GM18498 (cell line): Measurements from ENCODE around the gene CAPN10.

ENCODE experiments used
- ATAC-seq: cut with Tn5 transposase; IDR thresholded peaks from one replicate; pipeline ENCODE4 v1.9.1; 2021; ENCODE audit warnings: mild to moderate bottlenecking, moderate library complexity; ENCODE audit not compliant: unreplicated experiment

CAPN10 gene

DNA sequence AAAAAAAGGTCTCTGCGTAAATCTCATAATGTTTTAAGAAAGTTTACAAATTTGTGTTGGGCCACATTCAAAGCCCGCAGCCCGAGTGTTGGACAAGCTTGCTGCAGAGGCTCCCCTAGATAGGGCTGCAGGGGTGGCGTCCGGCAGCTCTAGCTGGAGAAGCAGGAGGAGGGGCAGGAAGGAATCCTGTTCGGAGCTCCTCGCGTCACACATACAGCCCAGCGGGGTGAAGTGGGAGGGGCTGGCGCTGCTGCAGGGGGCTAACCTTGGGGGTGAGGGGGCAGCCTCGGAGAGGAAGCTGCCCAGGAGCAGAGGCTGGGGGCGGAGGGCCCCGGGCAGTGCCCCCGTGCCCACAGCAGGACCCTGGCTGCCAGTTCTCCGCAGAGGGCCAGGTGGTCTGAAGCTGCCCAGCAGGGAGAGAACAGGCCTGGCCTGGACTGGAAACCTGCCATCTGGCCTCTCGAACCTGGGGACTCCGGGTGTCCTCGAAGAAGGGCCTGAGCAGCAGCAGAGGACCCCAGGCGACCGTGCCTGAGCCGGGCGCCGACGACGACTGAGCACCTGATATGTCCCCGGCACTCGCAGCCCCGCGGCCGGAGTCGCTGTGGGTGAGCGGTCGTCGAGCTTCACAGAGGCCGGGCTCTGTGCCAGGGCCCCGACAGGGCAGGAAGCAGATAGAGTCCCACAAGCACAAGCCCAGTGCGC, 36.1 kb downstream of the CAPN10 start:
- ATAC-seq, result no peak

DNA sequence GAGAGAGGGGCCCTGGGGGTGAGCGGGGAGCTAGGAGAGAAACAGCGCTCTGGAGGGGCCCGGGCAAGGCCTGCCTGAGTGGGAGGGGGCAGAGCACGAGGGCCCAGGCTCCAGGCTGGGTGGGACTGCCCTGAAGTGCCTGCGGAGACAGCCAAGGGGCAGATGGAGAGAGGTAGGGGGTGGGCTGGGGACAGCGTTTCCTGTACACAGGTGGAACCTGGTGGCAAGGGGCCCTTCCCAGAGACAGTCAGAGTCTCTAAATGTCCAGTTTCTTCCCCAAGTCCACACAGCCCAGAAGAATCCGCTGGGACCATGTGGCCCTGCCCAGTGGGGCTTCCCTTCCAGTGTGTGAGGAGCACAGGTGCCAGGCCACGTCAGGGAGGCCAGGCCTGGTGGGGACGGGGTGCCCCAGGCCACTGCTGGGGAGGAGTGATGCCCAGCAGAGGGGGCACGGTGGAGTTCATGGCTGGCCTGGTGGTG, 37.0 kb downstream of the CAPN10 start:
- no peak for ATAC-seq

DNA sequence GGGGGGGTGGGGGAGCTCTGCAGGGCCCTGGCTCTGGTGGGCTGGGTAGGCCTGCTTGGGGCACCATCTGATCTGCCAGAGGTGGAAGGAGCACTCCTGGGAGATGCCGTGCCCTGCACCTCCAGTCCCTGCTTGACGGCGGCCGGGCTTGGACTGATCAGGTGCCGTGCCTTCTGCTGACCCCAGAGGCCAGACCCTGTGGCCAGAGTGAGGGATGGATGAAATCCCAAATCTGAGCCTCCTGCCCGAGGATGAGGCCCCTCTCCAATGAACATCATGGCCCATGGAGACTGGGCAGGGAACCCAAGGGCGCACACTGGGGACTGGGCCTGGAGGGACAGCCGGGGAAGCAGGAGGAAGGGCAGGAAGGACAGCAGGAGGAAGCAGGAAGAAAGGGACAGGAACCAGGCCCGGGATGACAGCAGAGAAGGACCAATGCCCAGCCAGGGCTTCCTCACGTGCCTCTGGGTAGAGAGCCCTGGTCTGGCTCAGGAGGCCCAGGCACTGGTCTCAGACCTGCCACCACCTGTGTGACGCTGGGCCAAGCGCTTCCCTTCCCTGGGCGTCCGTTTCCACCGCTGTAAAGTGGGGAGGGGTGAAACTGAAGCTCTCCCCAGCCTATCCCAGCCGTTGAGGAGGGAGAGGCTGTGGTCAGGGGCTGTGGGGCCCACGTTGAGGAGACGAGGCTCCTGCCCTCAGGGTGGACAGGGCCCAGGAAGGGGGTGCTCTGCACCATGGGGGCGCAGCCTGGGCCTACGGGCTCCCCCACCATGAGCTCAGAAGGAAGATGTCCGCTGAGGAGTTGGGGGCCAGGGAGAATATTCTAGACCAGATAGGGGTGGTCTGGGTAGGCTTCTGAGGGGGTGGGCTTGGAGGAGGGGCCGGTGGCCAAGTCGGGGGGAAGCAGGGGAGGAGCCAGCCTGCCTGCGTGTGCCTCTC, 37.7 kb downstream of the CAPN10 start:
- no peak for ATAC-seq

DNA sequence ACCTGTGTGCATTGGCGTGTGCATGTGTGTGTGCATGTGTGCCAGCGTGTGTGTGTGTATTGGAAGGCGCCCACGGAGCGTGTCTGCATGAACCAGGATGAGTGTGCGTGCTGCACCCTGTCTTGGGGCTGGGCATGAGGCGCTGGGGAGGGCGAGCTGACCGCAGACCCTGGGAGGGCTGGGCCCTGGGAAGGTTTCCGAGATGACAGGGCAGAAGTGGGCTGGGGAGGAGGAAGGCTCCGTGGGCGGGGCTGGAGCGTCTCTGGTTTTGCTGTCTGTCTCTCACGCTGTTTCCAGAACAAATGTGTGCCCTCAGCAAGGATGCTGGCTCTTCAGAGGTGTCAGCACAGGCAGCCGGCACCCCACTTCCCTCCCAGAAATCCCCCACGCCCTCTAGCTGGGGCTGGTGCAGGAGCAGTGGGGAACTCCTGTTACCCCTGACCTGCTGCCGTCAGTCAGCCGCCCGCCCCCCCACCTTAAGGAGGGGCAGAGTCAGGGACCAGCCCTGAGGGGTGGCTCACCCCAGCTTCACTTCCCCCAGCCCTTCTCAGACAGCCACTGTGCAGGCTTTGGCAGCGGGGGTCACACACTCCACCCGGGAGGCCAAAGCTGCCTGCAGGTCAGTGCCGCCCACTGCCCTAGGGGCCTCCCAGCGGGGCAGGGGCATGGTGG, 38.6 kb downstream of the CAPN10 start, which contains the start of gene GPR35:
Gene GPR35 (plus strand): TSS at position 531 of the 672 bp plus-strand sequence. CDS start 4,473 bp downstream, outside the sequence.
- ATAC-seq, result no peak

DNA sequence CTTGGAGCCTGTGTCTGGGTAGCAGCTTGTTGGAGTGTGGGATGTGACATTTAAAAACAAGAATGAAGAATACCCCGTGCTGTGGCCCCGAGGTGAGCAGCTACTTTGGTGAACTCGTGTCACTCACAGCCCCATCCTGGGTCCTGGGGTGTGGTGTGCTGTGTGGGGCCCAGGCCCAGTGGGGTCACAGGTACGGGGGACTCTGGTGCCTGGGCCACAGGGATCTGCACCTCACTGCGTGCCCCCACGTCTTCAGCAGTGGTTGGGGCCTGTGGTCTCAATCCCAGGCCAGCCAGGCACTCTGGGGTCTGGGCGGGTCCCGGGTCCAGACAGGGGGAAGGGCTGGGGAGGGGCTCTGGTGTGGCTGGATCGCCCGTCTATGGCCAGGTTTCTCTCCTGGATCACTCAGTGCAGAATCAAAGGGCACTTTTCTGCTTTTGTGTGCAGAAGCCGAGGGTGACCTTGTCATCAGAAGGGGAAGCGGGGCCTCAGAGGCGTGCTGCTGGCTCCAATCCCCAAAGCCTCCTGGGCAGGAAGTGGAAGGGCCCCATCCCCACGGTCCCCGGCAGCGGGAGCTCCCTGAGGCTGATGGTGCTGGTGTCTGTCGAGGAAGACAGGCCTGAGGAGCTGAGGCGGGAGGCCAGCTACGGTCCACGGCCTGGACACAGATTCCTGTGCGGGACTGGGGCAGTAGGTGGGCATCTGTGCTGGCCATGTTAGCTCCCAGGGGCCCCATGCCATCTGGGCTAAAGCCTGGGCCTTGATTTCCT, 40.2 kb downstream of the CAPN10 start:
- no peak for ATAC-seq

DNA sequence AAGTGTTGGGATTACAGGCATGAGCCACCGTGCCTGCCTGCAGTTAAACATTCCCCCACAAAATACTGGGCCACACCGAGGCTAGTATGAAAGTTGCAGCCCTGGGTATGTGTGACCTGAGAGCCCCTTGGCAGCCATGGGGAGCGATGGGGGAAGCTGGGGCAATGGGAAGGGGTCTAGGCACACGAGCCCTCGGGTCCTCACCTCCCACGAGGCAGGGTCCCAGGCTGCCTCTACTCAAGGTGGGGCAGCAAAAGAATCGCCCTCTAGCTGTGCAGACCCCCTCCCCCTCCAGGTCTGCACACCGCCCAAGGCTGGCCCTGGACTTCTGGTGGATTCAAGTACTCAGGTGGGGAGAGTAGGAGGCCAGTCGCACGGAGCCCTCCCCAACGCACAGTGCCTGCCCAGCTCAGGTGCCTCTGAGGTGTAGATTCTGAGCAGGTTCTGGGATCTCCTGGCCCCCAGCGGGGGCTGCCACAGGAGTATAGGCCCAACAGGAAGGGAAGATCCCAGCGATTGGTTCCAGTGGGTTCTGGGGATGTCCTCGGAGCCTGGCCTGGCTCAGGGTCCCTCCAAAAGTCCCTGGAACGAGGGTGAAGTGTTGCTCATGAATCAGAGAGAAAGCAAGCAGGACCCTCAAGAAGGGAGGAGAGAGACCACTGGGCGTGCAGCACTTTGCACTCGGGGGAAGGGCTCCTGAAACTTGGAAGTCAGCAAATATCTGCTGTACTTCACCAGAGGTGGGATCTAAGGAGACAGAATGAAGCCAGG, 41.4 kb downstream of the CAPN10 start:
- no peak for ATAC-seq

DNA sequence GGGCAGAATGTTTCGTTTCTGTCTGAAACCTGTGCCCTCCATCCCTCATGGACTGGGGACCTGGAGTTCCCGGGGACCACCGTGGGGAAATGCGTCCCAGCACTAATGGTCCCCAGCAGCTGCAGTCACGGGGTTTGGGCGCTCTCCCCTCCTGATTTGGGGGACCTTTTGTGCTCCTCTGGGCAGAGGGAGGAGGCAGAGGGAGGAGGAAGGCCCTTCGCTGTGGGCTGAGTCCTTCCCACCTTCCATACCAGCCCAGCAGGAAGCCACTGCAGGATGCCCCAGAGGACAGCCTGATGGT, 41.9 kb downstream of the CAPN10 start:
- ATAC-seq, result no peak

DNA sequence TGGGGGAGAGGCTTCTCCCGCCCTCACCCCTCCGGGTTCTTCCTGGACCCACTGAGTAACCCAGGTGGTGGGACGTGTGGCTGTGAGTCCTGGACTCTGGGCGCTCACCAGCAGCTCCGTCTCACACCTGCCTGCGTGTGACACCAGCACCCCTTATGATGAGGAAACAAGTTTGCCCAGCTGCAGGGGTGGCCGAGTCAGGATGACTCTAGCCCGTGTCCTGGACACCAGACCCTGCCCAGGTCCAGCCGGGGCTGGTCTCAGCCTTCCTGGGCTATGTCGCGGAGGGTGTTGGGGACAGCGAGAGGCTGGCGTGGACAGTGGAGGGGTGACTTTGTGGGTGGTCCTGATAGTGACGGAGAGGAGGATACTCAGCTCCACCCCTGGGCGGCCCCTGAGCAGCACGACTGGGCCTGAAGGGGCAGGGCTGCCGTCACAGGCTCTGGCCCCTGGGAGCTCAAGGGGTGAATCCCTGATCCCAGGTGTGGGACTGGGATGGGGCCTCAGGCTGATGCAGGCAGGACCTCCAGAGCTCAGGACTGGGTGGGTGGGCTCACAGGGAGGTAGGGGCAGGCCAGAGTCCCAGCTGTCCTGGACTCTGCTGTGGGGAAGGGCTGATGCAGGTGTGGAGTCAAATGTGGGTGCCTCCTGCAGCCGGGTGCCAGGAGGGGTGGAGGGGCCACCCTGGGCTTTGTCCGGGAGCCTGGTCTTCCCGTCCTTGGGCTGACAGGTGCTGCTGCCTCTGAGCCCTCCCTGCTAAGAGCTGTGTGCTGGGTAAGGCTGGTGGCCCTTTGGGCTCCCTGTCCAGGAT, 42.5 kb downstream of the CAPN10 start:
- no peak for ATAC-seq

DNA sequence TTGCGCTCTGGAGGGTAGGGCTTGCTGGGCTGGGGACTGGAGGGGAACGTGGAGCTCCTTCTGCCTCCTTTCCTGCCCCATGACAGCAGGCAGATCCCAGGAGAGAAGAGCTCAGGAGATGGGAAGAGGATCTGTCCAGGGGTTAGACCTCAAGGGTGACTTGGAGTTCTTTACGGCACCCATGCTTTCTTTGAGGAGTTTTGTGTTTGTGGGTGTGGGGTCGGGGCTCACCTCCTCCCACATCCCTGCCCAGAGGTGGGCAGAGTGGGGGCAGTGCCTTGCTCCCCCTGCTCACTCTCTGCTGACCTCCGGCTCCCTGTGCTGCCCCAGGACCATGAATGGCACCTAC, 43.1 kb downstream of the CAPN10 start:
- no peak for ATAC-seq

DNA sequence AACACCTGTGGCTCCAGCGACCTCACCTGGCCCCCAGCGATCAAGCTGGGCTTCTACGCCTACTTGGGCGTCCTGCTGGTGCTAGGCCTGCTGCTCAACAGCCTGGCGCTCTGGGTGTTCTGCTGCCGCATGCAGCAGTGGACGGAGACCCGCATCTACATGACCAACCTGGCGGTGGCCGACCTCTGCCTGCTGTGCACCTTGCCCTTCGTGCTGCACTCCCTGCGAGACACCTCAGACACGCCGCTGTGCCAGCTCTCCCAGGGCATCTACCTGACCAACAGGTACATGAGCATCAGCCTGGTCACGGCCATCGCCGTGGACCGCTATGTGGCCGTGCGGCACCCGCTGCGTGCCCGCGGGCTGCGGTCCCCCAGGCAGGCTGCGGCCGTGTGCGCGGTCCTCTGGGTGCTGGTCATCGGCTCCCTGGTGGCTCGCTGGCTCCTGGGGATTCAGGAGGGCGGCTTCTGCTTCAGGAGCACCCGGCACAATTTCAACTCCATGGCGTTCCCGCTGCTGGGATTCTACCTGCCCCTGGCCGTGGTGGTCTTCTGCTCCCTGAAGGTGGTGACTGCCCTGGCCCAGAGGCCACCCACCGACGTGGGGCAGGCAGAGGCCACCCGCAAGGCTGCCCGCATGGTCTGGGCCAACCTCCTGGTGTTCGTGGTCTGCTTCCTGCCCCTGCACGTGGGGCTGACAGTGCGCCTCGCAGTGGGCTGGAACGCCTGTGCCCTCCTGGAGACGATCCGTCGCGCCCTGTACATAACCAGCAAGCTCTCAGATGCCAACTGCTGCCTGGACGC, 43.6 kb downstream of the CAPN10 start:
- no peak for ATAC-seq

DNA sequence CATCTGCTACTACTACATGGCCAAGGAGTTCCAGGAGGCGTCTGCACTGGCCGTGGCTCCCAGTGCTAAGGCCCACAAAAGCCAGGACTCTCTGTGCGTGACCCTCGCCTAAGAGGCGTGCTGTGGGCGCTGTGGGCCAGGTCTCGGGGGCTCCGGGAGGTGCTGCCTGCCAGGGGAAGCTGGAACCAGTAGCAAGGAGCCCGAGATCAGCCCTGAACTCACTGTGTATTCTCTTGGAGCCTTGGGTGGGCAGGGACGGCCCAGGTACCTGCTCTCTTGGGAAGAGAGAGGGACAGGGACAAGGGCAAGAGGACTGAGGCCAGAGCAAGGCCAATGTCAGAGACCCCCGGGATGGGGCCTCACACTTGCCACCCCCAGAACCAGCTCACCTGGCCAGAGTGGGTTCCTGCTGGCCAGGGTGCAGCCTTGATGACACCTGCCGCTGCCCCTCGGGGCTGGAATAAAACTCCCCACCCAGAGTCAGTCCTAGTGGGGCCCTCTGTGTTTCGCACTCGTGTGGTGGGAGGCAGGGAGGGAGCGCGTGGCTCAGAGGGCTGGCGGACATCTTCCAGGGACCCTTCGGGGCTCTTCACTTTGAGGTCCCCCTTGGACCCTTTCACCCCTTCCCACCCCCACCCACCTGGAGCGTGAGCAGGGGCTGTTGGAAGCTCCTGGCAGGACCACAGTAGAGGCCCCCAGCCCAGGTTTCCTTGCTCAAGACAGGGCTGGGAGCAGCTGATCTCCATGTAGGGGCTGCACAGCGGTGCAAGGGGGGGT, 44.4 kb downstream of the CAPN10 start:
- ATAC-seq, result no peak

DNA sequence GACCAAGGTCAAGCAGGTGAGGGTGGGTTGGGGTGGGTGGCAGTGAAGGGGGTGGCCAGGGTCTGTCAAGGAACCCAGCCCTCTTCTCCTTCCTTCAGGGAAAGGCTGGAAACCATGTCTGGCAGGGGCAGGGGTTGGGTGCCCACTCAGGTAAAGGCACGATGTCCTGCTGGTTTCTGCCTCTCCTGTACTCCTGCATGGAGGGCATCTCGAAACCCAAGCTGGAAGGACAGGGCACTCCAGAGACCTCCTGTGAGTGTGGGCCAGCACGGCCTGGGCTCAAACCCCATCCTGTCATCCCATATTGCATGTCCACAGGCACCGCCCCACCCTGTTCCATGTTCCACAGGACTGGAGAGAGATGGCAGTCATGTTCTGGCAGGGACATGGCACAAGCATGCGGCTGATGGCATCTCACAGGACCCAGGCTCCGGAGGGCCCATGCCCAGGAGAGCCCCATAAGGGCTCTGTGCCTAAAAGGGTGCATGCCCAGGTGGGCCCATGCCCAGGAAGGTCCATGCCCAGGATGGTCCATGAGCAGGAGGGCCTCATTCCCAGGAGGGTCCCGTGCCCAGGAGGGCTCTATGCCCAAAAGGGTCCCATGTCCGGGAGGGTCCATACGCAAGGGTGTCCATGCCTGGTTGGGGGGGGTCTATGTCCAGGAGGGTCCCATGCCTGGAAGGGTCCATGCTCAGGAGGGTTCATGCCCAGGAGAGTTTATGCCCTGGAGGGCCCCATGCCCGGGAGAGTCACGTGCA, 45.2 kb downstream of the CAPN10 start:
- ATAC-seq, result no peak

DNA sequence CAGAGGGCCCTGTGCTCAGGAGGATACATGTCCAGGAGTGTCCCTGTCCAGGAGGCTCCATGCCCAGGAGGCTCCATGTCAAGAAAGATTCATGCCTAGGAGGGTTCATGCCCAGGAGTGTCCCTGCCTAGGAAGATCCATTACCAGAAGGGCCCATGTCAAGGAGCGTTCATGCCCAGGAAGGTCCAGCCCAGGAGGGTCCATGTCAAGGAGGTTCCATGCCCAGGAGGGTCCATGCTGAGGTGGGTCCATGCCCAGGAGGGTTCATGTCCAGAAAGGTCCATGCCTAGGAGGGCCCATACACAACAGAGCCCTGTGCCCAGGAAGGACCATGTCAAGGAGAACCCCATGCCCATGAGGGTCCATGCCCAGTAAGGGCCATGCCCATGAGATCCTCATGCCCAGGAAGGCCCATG, 45.8 kb downstream of the CAPN10 start:
- no peak for ATAC-seq

DNA sequence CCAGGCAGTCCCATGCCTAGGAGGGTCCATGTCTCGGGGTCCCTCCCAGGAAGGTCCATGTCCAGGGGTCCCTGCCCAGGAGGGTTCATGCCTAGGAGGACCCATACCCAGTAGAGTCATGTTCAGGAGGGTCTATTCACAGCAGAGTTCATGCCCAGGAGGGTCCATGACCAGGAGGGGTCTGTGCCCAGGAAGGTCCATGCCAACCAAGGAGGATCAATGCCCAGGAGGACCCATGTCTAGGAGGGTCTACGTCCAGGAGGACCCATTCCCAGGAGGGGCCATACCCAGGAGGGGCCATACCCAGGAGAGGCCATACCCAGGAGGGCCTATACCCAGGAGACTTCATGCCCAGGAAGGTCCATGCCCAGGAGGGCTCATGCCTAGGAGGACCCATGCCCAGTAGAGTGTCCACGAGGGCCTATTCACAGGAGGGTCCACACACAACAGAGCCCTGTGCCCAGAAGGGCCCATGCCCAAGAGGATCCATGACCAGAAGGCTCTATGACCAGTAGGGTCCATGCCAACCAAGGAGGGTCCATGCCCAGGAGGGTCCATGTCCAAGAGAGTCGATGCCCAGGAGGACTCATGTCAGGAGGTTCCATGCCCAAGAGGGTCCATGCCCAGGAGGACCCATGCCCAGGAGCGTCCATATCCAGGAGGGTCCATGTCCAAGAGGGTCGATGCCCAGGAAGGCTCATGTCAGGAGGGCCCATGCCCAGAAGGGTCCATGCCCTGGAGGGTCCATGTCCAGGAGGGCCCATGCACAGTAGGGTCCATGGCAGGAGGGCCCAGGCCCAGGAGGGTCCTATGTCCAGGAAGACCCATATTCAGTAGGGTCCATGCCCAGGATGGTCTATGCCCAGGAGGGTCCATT, 48.8 kb downstream of the CAPN10 start:
- ATAC-seq, result no peak

DNA sequence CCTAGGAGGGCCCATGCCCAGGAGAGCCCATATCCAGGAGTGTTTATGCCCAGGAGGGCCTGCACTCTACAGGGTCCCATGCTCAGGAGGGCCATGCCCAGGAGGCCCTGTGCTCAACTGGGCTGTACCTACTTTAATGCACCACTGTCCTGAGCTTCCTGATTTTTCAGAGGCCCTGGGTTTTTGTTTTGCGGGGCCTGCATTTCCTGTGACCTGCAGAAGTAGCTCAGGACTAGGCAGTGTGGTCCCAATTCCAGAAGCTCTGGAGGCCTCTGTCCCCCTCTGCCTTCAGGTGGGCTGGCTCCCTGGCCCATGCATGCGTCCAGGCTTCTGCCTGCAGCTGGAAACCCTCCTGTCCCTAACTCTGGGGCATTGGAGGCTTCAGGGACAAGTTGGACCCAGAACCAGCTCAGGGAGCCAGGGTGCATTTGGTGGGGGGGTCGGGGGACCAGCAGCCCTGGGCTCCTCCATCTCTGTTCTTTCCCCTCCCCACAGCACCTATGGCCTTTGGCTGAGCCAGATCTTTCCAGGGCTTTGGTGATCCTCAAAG, 49.5 kb downstream of the CAPN10 start:
- no peak for ATAC-seq
